Jurkat, Clone E6-1 (cell line): ENCODE data around the gene CLEC18C. TPM values are rescaled to one million over a fixed set of nuclear protein-coding genes. Genes with fewer than 3 reads are reported as not detected.
"Not testable (repeated sequence)": the region's sequence is repeated elsewhere in the genome, so short reads cannot be mapped to it uniquely, and the experiment has no call there.

Experiments
- DNase-seq: peaks from one replicate; pipeline ENCODE4 v3.0.0-alpha.2; 2011; ENCODE audit warnings: low read depth, low spot score
- H3K4me3 ChIP-seq: 2 replicates; pipeline ENCODE4 v1.5.1; 2011; ENCODE audit warnings: mild to moderate bottlenecking, low read length, control low read depth, moderate library complexity
- polyA plus RNA-seq: library from polyadenylated mRNA; unstranded; fragments of >200 nt; gene quantifications from one replicate; pipeline ENCODE4 v1.2.1, GENCODE V29; 2012; ENCODE audit warnings: missing spikeins; ENCODE audit not compliant: insufficient read length, insufficient read depth

The CLEC18C gene
- not detected for polyA plus RNA-seq

DNA sequence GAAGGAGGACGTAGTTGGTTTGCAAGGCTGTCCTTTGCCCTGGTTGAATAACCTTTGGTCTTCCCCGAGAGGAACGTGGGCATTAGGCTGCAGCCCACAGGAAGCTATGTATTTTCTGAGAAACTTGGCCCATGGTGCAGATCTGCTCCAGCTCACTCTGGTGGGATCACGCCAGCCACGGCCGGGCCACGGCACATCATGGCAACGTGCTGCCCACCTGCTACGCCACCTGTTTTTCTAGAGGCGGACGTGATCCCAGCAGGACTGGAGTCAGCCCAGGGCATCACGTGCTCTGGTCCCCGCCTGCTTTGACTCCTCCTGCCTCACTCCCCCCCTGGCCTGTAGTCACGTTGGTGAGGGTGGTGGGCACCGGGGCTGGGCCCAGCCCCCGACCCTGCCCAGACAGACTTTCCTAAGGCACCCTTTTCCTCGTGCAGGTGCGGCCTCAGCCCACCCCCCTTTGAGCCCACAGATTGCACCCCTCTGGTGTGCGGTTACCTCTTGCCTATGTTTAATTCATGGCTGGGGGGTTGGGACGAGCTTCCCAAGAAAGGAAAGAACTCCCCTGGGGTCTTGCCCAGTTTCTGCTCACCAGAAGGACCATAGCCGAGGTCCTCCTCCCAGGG, at the start of gene CLEC18C:
CLEC18C (plus strand) TSS at position 576 of the 626 bp plus-strand sequence. CDS start 492 bp downstream, outside the sequence.
- not testable (repeated sequence) for H3K4me3 ChIP-seq, DNase-seq

DNA sequence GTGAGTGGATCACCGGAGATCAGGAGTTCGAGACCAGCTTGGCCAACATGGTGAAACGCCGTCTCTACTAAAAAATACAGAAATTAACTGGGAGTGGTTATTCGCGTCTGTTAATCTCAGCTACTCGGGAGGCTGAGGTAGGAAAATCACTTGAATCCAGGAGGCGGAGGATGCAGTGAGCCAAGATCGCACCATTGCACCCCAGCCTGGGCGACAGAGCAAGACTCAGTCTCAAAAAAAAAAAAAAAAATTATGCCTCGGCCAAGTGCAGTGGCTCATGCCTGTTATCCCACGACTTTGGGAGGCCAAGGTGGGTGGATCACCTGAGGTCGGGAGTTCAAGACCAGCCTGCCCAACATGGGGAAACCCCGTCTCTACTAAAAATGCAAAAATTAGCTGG, 49.8 kb upstream of the CLEC18C start:
- not testable (repeated sequence) for DNase-seq, H3K4me3 ChIP-seq

DNA sequence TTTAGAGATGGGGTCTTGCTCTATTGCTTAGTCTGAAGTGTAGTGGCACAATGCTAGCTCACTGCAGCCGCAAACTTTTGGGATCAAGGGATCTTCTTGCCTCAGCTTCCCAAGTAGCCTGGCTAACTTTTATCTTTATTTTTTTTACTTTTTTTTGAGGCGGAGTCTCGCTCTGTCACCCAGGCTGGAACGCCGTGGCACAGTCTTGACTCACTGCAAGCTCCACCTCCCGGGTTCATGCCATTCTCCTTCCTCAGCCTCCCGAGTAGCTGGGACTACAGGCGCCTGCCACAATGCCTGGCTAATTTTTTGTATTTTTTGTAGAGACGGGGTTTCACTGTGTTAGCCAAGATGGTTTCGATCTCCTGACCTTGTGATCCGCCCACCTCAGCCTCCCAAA, 47.4 kb upstream of the CLEC18C start:
- H3K4me3 ChIP-seq, DNase-seq: not testable (repeated sequence)

GRCh38 chr16:70127706-70128105, 45.9 kb upstream of the CLEC18C start:
- DNase-seq, H3K4me3 ChIP-seq: not testable (repeated sequence)

DNA sequence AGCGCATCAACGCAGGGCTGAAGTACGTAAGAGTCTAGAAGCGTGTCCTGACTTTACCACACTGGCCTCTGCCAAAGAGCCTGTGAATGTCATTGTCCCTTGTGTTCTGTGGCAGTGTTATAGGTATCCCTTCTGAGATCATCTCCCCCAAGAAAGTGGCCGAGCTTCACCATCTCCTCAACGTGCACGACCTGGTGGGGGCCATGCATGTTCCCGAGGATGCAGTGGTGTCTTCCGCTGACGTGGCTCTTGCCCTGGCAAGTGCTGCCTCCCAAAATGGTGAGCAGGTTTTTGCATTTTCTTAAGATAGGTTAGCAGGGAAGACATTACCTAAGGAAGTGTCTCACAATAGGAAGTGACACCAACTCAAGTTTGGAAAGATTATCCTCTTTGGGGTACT, 44.7 kb upstream of the CLEC18C start:
- H3K4me3 ChIP-seq, DNase-seq: not testable (repeated sequence)

DNA sequence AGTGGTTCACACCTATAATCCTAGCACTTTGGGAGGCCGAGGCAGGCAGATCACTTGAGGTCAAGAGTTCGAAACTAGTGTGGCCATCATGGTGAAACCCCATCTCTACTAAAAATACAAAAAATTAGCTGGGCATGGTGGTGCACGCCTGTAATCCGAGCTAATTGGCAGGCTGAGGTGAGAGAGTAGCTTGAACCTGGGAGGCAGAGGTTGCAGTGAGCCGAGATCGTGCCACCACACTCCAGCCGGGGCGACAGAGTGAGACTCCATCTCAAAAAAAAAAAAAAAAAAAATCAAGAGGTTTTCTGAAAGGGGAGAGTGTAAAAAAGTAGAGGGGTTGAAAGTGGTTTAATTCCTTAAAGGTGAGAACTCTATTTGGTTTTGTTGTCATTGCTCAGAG, 37.8 kb upstream of the CLEC18C start:
- DNase-seq, H3K4me3 ChIP-seq: not testable (repeated sequence)

DNA sequence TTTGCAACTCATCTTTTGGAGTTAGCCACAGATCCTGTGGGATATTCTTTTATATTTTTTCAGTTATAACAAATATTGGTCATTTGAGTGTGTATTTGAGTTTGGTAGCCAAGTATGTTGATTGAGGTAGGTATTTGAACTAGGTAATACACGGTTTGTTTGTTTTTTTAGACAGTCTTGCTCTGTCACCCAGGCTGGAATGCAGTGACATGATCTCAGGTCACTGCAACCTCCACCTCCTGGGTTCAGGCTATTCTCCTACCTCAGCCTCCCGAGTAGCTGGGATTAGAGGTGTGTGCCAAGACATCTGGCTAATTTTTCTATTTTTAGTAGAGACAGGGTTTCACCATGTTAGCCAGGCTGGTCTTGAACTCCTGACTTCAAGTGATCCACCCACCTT, 37.0 kb upstream of the CLEC18C start:
- H3K4me3 ChIP-seq, DNase-seq: not testable (repeated sequence)

- not testable (repeated sequence) for H3K4me3 ChIP-seq, DNase-seq
Measured at GRCh38 chr16:70142739-70143138, 30.8 kb upstream of the CLEC18C start.

DNA sequence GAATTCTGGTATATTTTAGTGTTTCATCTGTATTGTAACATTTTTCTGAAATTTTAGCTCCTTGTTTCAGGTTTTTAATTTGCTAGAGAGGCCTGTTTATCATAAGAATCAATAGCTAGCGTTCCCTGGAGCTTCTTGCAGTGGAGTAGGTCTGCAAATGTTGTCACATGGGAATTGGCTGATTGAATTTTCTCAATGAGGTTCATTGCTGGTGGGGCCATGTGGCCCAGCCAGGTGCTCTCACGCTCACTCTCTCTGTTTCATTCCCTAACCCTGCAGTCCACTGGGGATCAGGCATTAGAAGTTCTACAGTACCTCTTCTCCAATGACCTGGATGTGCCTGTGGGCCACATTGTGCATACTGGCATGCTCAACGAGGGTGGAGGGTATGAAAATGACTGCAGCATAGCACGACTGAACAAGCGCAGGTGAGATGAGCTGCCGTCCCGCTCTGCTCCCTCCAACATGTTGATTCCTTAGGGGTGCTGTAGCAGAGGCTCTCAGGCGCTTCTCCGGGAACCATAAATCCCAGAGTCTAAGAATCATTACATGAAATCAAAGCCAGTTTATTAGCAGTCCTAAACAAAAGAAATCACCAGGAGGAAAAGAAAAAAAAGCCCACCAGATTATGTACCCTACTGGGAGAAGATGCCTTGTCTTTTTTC, 30.2 kb upstream of the CLEC18C start:
- DNase-seq, H3K4me3 ChIP-seq: not testable (repeated sequence)

DNA sequence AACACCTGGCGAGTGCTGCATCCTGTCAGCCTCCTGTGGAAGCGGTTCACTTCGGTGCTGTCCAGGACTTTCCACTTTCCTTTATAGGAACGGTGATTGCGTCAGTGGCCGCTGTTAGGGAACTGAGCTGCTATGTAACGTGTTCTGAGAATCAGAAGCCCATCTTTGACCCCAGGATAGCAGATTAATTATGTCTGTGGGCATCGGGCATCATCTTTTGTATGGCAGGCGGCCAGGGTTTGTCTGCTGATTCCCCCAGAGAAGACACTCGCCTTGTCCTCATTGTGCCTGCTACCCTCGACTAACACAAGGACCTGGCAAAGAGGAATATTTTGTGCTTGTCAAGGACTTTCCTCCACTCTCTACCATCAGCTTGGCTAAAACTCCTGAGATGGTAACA, 25.7 kb upstream of the CLEC18C start:
- H3K4me3 ChIP-seq, DNase-seq: not testable (repeated sequence)

- not testable (repeated sequence) for DNase-seq
Measured at GRCh38 chr16:70148453-70148852, 25.1 kb upstream of the CLEC18C start.

DNA sequence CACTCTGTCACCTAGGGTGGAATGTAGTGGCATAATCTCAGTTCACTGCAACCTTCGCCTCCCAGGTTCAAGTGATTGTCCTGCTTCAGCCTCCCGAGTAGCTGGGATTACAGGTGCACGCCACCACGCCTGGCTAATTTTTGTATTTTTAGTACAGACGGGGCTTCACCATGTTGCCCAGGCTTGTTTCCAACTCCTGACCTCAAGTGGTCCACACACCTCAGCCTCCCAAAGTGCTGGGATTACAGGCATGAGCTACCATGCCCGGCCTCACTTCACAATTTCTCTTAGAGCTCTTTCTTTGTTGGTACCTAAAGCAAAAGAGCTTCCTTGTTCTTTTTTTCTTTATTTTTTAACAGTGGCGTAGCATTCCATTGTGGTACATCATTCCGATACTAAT, 24.3 kb upstream of the CLEC18C start:
- DNase-seq, H3K4me3 ChIP-seq: not testable (repeated sequence)

More at GRCh38 chr16:70148453-70148852, 25.1 kb upstream of the CLEC18C start:
- H3K4me3 ChIP-seq, result not testable (repeated sequence)

GRCh38 chr16:70151391-70151790, 22.2 kb upstream of the CLEC18C start:
- H3K4me3 ChIP-seq, result no peak overlapping the region
- no peak for DNase-seq

DNA sequence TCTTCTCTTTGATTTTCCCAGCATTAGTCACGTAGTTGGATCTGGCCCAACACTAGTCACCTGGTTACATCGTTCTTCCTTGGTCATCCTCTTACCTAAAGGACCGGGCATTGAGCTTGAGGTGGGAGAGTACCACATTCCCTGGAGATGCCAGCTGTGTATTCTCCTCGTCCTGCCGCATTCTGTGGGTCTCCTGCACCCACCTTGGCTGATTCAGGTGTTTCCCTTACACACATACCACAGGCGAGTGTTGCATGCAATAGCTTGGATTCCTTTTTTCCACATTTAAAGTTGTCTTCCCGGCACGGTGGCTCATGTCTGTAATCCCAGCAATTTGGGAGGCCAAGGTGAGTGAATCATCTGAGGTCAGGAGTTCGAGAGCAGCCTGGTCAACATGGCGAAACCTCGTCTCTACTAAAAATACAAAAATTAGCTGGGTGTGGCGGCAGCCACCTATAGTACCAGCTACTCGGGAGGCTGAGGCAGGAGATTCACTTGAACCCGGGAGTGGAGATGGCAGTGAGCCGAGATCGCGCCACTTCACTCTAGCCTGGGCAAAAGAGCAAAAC, 21.6 kb upstream of the CLEC18C start:
- DNase-seq, result no peak
- no peak overlapping the region for H3K4me3 ChIP-seq

GRCh38 chr16:70152578-70153302, 20.8 kb upstream of the CLEC18C start:
- DNase-seq, result no peak
- H3K4me3 ChIP-seq, result no peak overlapping the region

DNA sequence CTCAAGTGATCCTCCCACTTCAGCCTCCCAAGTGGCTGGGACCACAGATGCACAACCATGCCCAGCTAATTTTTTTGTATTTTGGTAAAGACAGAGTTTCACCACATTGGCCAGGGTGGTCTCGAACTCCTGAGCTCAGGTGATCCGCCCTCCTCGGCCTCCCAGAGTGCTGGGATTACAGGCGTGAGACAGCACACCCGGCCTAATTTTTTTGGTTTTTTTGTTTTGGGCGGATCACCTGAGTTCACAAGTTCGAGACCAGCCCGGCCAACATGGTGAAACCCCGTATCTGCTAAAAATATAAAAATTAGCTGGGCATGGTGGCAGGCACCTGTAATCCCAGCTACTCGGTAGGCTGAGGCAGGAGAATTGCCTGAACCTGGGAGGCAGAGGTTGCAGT, 18.9 kb upstream of the CLEC18C start:
- DNase-seq, H3K4me3 ChIP-seq: not testable (repeated sequence)

DNA sequence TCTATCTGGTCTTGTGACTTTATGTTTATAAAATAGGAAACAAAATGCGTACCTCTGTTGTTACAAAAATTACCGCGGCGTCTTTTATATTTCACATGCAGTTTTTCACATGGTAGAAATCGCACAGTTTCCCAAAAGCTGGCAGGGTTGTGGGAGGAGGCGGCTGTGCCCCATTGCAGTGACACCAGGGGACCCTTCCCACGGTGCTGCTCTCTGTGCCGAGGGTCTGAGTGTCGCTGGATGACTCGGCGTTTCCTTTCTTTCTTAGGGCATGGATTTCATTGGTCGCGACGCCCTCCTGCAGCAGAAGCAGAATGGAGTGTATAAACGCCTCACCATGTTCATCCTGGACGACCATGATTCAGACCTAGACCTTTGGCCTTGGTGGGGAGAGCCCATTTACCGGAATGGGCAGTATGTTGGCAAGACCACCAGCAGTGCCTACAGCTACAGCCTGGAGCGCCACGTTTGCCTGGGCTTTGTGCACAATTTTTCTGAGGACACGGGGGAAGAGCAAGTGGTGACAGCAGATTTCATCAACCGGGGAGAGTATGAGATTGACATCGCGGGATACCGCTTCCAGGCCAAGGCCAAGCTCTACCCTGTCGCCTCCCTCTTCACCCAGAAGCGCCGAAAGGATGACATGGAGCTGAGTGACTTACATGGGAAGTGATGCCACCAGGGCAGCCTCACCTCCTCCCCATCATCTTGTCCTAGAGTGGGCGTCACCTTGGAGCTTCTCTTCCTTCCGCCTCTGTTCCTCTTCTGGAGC, 17.2 kb upstream of the CLEC18C start:
- DNase-seq, result no peak
- H3K4me3 ChIP-seq, result no peak overlapping the region

DNA sequence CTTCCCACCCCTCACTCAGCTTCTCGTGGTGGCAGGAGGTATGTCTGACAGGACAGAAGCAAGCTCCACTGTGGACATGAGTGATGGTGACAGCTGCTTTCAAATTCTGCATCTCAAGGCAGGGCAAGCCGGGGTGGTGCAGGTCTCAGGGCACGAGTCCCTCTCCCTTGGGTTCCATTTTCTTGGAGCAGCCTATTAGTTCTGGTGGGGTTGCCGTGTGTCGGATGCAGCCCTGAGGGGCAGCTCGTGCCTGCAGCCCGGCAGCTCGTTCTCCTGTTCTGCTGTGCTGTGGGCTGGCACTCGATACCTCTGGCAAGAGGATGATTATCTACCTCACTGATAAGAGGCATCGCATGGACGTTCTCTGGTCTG, 16.5 kb upstream of the CLEC18C start:
- H3K4me3 ChIP-seq, result no peak overlapping the region
- no peak for DNase-seq
